HL-60/S4 treated with retinoic acid at 250 ng/mL for 4 days and 3 days (cell line): Measurements from ENCODE around the gene NIM1K.
"Not testable (repeated sequence)": the region's sequence is repeated elsewhere in the genome, so short reads cannot be mapped to it uniquely, and the experiment has no call there.

Source experiments
- in situ Hi-C: fragments of 300-500 bp; cut with MboI; formaldehyde crosslinking; loops from 2 replicates; pipeline ENCODE4 v1.7.0; 2022; ENCODE audit warnings: low sequenced_read_pairs

Gene NIM1K

GRCh38 chr5:43183101-43183500 lies 8.9 kb upstream of the NIM1K start:
- in situ Hi-C loops: not testable (repeated sequence)

DNA sequence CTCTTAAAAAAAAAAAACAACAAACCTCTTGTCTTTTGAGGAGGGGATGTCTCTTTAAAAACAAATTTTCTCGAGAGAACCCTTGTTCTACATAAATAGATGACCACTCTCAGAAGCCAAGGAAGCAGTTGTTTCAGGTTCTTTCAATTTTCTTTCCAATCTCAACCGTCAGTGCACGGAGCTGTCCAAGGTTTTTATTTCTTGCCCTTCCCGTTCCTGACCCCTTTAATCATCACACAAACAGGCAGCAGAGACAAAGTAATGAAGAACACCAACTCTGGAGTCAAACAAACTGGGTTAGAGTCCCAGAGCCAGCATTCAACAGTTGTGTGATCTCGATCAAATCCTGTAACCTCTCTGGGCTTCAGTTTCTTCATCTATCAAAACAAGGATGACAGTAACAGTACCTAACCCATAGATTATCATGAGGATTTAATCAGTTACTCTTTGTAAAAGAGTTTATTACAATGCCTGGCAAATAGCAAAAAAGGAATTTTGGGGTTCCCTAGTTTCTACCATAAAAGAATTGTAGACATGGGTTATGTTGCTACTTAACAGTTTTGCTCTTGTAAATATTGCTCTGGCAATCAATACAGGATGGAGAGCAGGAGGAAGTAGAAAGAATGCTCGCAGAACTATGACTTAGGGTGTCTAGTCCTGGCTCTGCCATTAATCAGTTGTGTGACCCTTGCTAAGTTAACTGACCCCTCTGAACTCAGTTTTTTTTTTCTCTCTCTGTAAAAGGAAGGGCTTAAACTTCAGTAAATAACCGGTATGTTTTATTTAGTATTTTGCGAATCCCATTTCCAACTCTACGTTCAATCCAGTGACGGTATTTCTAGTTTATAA lies 1.0 kb upstream of the NIM1K start:
- in situ Hi-C loops: no loop called here

- in situ Hi-C loops: no loop called here
These were observed 644 bp downstream of the NIM1K start for GRCh38 chr5:43192558-43193180.

DNA sequence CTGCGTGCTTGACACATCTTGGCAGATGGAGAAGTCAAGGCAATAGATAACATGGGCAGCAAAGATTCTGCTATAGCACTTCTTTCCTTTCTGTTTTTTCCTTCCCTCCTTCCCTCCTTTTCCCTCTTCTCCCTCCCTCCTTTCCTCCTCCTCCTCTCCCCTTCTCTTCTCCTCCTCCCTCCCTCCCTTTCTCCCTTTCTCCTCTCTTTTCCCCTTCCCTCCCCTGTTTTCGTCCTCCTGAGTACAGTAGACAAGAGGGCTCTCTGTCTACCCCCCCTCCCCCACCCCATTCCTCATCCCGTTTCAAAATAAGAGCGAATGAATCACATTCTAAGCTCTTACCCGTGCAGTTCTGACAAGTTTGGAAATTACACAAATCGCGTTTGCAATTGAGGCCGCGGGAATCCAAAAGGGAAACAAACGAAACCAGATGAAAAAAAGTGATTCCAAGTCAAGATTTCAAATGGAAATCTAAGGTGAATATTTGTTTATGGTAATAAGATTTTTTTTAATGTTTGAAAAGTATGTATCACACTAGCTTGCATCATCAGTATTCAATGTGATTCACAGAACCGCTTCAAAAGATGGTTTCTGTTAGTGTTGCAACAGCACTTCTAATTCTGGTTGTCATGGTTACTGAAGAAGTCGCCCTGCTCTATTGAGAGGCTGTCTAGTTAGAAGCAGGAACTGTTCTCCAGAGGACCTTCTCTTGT lies 1.3 kb downstream of the NIM1K start:
- in situ Hi-C loops: no loop called here

DNA sequence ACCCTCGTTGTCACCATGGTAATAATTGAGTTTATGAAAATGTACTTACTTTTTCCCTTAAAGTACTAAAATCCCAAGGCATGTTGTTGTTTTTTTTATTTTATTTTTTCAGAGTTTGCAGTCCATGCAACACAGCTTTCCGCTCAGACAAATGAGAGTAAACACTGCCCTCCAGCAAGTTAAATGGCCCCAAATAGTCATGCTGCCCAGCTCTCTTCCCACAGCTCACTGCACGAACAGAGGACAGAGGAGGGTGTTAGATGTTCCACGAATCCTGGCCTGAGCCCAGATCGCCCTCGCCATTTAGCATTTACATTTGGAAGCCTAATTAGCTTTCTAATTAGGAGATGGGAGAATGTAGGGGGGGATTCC lies 1.9 kb downstream of the NIM1K start:
- in situ Hi-C loops: no loop called here

GRCh38 chr5:43195670-43196265 lies 3.7 kb downstream of the NIM1K start:
- in situ Hi-C loops: no loop called here

DNA sequence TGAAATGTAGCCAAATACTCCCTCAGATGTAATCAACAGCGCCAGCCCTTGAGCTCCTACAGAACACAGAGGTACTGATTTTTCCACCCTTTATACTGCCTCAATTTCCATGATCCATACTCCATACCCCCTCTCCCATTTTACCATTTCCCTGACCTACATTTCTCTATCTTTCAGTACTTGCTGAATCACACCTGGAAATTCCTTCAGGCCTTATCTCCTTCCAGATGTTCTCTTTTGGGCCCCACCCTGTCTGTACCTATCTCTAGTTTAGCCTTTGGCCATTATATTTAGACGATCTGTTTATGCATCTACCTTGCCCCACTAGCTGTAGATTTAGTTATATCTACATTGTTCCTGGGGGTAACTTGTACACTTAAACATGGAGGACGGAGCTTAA lies 5.5 kb downstream of the NIM1K start:
- in situ Hi-C loops: no loop called here

GRCh38 chr5:43201442-43201841 lies 9.4 kb downstream of the NIM1K start:
- in situ Hi-C loops: not testable (repeated sequence)

DNA sequence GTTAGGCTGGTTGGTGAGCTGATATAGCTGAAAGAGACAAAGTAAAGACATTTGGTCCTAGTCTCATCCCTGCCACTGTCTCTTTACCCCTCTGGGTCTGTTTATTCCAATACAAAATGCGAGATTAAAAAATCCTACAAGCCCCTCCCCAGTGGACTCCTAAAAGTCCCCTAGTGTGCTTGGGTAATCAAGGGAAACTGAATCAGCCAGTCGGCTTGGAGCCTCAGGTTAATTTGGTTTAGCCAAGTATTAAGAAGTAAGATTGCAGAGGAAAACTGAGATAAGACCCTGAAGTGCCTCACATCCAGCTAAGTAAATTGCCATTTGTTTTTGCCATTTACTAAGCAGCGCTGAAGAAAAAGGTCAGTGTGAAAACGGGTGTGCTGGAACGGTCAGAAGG lies 10.4 kb downstream of the NIM1K start:
- in situ Hi-C loops: no loop called here

DNA sequence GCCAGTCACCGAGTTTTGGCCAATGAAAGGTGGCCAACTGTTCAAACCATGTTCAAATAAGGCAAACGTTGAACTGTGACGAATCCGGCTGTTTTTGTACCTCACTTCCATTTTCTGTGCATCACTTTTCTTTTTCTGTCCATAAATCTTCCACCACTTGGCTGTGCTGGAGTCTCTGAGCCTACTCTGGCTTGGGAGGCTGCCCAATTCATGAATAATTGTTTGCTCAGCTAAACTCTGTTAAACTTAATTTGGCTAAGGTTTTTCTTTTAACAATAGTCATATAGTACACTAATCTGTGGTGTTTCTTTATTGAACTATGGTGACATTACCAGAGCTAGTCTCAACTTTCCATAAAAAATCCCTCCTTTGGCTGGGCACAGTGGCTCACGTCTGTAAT lies 11.3 kb downstream of the NIM1K start:
- in situ Hi-C loops: no loop called here

DNA sequence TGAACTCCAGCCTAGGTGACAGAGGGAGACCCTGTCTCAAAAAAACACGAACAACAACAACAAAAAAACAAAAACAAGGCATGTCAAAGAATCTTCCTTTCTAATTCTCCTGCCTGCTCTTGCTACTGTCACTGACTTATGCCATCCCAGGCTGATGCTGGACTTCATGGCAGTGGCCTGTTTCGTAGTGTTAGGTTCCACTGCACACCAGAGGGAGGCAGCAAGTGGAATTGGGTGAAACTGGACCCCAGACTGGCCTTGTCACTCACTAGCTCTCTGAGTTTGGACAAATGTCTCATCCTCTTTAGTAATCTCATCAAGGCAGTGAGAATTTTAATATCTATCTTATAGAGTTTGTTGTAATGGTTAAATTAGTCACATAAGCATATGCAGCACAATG lies 12.9 kb downstream of the NIM1K start:
- in situ Hi-C loops: no loop called here

- in situ Hi-C loops: no loop called here
These were observed 15.6 kb downstream of the NIM1K start for GRCh38 chr5:43207601-43208000.

DNA sequence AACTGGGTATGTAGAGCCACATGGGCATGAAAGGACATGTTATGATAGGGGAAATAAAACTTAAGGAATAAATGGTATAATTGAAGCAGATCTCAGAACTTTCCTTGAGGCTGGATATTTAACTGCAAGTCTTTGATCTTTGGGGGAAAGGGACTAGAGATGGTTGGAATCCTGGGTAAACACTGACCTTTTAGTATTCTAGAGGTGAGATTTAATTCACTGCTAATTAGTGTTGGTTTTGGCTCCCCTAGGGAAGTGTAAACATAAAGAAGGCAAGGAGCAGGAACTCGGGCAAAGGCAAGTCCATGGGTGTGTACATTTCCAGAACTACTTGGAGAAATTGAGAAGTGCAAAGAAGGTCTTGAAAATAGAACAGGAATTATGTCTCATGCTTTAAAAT lies 16.6 kb downstream of the NIM1K start:
- in situ Hi-C loops: no loop called here

DNA sequence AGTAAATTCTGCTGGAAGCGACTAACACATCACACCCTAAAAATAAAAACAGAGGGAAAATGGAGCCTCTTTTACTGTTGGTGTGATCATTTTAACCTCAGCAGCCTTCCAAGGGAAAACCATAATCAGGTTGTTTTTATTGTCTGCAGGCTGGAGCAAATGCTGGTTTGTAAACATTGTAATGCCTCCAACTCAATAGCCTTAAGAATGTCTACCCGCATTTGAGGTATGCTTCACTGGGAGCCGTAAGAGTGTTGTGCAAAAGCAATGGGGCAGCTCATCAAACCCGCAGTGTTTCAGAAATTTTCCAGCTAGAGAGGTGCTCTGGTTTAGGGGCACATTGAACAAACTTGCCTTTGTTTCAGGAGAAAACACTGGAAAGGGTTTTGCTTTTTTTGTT lies 17.0 kb downstream of the NIM1K start:
- in situ Hi-C loops: no loop called here

DNA sequence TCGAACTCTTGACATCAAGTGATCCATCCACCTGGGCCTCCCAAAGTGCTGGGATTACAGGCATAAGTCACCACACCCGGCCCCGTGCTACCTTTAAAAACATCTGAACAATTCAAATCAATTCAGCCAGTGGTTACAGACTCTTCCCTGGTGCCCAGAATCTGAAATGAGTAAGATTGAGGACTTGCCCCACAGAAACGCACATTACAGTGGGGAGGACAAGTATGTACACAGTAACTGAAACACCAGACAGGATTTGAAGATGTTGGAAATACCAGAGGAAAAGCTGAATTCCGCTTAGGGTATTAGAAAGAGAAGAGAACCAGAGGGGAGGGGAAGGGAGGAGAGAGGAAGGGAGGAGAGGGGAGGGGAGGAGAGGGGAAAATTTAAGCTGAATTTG lies 17.8 kb downstream of the NIM1K start:
- in situ Hi-C loops: no loop called here

GRCh38 chr5:43210570-43210969 lies 18.5 kb downstream of the NIM1K start:
- in situ Hi-C loops: no loop called here

DNA sequence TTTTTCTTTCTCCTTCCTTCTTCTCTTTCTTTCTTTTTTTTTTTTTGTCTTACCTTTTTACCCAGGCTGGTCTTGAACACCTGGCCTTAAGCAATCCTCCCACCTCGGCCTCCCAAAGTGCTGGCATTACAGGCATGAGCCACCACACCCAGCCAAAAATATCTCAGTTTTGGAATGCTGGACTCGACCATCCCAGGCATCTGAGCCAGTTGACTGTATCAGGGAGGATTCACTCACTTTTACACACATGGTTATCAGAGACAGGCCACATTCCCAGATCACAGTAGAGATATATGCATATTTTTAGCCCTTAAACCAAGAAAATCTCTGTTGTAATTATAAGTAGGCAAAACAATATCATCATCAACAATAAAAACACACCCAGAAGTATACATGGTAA lies 21.9 kb downstream of the NIM1K start:
- in situ Hi-C loops: no loop called here

DNA sequence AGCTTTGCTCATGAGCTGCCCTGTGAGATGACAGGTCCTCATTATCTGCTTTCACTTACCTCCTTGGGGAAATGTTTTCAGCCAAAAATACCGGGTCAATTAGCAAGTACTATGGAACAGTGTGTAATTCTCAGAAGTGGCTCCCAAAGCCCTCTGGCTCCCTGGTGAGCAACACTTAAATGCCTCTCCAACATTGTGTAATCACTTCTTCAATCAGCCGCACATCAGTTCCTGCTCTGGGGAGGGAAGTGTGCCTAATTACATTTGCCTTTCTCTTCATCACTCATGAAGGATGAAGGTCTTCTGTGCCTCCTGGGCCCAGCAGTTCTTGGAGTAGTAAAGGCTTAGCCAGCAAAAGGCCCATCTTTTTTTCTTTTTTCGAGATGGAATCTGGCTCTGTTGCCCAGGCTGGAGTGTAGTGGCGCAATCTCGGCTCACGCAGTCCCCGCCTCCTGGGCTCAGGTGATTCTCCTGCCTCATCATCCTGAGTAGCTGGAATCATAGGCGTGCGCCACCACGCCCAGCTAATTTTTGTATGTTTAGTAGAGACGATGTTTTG lies 23.1 kb downstream of the NIM1K start:
- in situ Hi-C loops: no loop called here

DNA sequence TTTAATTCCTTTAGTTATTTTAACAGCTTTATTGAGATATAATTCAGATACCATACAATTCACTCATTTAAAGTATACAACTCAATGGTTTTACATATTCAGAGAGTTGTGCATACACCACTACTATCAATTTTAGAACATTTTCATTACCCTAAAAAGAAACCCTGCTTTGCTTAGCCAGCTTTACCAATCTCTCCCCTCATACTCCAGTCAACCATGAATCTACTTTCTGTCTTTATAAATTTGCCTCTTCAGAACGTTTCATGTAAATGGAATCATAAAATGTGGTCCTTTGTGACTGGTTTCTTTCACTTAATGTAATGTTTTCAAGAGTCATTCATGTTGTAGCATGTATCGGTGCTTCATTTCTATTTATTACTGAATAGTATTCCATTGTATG lies 24.9 kb downstream of the NIM1K start:
- in situ Hi-C loops: no loop called here

- in situ Hi-C loops: no loop called here
These were observed 27.1 kb downstream of the NIM1K start for GRCh38 chr5:43219120-43219519.

DNA sequence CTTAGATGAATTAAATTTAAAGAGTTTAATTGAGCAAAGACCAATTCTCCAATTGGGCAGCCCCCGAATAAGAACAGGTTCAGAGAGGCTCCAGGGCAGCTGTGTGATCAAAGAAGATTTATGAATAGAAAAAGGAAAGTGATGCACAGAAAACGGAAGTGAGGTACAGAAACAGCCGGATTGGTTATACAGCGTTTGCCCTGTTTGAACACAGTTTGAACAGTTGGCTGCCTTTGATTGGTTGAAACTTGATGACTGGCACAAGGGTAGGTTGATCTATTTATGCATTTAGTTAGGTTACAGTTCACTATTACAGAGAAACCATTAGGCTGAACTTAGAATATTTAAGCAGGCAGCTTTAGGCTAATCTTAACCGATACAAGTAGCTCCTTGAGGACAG lies 29.5 kb downstream of the NIM1K start:
- in situ Hi-C loops: no loop called here
